Measurements from ENCODE around the gene SLC15A4. TPM values are rescaled to one million over a fixed set of nuclear protein-coding genes. Genes with fewer than 3 reads are reported as not detected.
"Not testable (repeated sequence)": the region's sequence is repeated elsewhere in the genome, so short reads cannot be mapped to it uniquely, and the experiment has no call there.

SLC15A4 gene
- total and polyA plus RNA-seq, 5 donors from 2014 or later: 1.7 to 12.4 (median 3.1) TPM

DNA sequence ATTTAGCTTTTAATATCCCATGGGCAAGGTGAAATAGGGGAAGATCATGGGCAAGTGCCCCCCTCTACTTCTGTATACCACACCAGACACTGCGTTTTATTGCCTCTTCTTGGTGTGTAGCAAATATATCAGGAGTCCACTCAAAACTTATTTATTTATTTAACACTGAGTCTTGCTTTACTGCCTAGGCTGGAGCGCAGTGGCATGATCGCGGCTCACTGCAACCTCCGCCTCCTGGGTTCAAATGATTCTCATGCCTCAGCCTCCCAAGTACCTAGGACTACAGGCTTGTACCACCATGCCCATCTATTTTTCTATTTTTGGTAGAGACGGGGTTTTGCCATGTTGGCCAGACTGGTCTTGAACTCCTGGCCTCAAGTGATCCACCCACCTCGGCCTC, 27.7 kb upstream of the SLC15A4 start:
- H3K27me3 ChIP-seq (ENCODE audit: control insufficient read depth, insufficient read depth, low read length); H3K36me3 Mint-ChIP-seq; H3K4me3 Mint-ChIP-seq; H3K4me1 Mint-ChIP-seq; H3K9me3 ChIP-seq (ENCODE audit: control insufficient read depth in 2 of 2, low read length in 2 of 2); H3K4me1 ChIP-seq (ENCODE audit: control insufficient read depth, insufficient read depth, low read length, poor library complexity, severe bottlenecking); ATAC-seq (ENCODE audit: low read depth in 2 of 2); H3K9me3 Mint-ChIP-seq; H3K27ac ChIP-seq (ENCODE audit: insufficient read depth, low read length, poor library complexity, severe bottlenecking); DNase-seq; H3K4me3 ChIP-seq (ENCODE audit: low read depth, low read length); H3K36me3 ChIP-seq (ENCODE audit: control insufficient read depth, insufficient read depth, low read length); H3K27ac Mint-ChIP-seq: not testable (repeated sequence)
- peaks cover 25% of the 10 kb centered on the region for H3K27me3 Mint-ChIP-seq

DNA sequence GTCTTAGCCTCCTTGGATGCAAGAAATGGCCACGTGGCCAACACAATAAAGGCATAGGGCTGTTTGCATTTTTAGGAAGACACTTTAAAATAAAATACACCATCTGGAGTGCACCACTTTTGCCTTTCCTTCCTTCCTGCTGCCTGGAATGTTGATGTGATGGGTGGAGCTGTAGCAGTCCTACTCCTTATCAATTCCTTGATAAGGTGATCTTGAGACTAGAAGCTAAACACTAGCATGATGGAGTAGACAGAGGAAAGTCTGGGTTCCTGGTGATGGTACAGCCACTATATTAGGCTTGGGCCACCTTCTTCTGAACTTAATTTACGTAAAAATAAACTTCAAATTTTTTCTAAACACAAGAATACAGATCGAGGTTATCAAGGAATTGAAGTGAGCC, 26.6 kb upstream of the SLC15A4 start:
- H3K36me3 Mint-ChIP-seq: no peaks in the 10 kb centered on the region
- H3K27me3 ChIP-seq (ENCODE audit: control insufficient read depth, insufficient read depth, low read length): no peaks in the 10 kb centered on the region
- no peaks in the 10 kb centered on the region for H3K9me3 Mint-ChIP-seq
- no peak overlapping the region for H3K4me3 Mint-ChIP-seq
- H3K27ac ChIP-seq (ENCODE audit: insufficient read depth, low read length, poor library complexity, severe bottlenecking): no peak overlapping the region
- DNase-seq (no peak), ATAC-seq (ENCODE audit: low read depth in 2 of 2) (no peak)
- no peaks in the 10 kb centered on the region for H3K9me3 ChIP-seq (ENCODE audit: control insufficient read depth in 2 of 2, low read length in 2 of 2)
- H3K4me1 Mint-ChIP-seq: no peaks in the 10 kb centered on the region
- peaks cover 19% of the 10 kb centered on the region for H3K27me3 Mint-ChIP-seq
- no peak overlapping the region for H3K4me3 ChIP-seq (ENCODE audit: low read depth, low read length)
- H3K36me3 ChIP-seq (ENCODE audit: control insufficient read depth, insufficient read depth, low read length): no peaks in the 10 kb centered on the region
- no peak overlapping the region for H3K27ac Mint-ChIP-seq
- no peaks in the 10 kb centered on the region for H3K4me1 ChIP-seq (ENCODE audit: control insufficient read depth, insufficient read depth, low read length, poor library complexity, severe bottlenecking)

DNA sequence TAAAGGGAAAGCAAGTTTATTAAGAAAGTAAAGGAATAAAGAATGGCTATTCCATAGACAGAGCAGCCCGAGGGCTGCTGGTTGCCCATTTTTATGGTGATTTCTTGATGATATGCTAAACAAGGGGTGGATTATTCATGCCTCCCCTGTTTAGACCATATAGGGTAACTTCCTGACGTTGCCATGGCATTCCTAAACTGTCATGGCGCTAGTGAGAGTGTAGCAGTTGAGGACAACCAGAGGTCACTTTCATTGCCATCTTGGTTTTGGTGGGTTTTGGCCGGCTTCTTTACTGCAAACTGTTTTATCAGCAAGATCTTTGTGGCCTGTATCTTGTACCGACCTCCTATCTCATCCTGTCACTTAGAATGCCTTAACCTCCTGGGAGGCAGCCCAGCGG, 26.0 kb upstream of the SLC15A4 start:
- H3K27me3 ChIP-seq (ENCODE audit: control insufficient read depth, insufficient read depth, low read length); H3K27ac Mint-ChIP-seq; H3K4me3 Mint-ChIP-seq; H3K27ac ChIP-seq (ENCODE audit: insufficient read depth, low read length, poor library complexity, severe bottlenecking); H3K4me3 ChIP-seq (ENCODE audit: low read depth, low read length); DNase-seq; H3K36me3 ChIP-seq (ENCODE audit: control insufficient read depth, insufficient read depth, low read length); H3K4me1 ChIP-seq (ENCODE audit: control insufficient read depth, insufficient read depth, low read length, poor library complexity, severe bottlenecking); ATAC-seq (ENCODE audit: low read depth in 2 of 2); H3K9me3 ChIP-seq (ENCODE audit: control insufficient read depth in 2 of 2, low read length in 2 of 2); H3K36me3 Mint-ChIP-seq; H3K9me3 Mint-ChIP-seq; H3K4me1 Mint-ChIP-seq: not testable (repeated sequence)
- peaks cover 19% of the 10 kb centered on the region for H3K27me3 Mint-ChIP-seq

DNA sequence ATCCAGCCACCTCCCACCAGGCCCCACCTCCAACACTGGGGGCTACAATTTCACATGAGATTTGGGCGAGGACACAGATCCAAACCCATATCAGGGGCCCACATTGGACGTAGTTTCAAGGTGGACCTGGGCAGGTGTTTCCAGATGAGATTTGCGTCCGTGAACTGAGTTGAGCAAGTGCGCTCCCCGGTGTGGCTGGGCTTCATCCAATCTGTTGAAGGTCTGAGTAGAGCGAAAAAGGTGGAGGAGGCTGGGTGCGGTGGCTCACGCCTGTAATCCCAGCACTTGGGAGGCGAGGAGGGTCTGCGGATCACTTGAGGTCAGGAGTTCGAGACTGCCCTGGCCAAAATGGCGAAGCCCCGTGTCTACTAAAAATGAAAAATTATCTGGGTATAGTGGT, 24.6 kb upstream of the SLC15A4 start:
- Mint-ChIP-seq H3K4me3 (no peak overlapping the region), H3K4me1 (no peaks in the 10 kb centered on the region), H3K27ac (no peak overlapping the region), H3K27me3 (peaks cover 19% of the 10 kb centered on the region), H3K9me3 (no peaks in the 10 kb centered on the region), H3K36me3 (no peaks in the 10 kb centered on the region)
- Histone ChIP-seq H3K9me3 (ENCODE audit: control insufficient read depth in 2 of 2, low read length in 2 of 2) (no peaks in the 10 kb centered on the region), H3K27ac (ENCODE audit: insufficient read depth, low read length, poor library complexity, severe bottlenecking) (no peak overlapping the region), H3K27me3 (ENCODE audit: control insufficient read depth, insufficient read depth, low read length) (no peaks in the 10 kb centered on the region), H3K4me3 (ENCODE audit: low read depth, low read length) (no peak overlapping the region), H3K4me1 (ENCODE audit: control insufficient read depth, insufficient read depth, low read length, poor library complexity, severe bottlenecking) (no peaks in the 10 kb centered on the region), H3K36me3 (ENCODE audit: control insufficient read depth, insufficient read depth, low read length) (no peaks in the 10 kb centered on the region)
- ATAC-seq (ENCODE audit: low read depth in 2 of 2) (no peak), DNase-seq (no peak)

DNA sequence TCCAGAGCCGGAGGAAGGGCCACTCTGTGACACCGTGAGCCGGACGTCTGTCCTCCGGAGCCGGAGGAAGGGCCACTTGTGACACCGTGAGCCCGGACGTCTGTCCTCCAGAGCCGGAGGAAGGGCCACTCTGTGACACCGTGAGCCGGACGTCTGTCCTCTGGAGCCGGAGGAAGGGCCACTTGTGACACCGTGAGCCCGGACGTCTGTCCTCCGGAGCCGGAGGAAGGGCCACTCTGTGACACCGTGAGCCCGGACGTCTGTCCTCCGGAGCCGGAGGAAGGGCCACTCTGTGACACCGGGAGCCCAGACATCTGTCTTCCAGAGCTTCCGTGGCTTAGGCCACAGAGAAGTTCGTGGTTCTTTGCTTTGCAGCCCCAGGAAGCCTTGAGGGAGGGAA, 22.9 kb upstream of the SLC15A4 start:
- not testable (repeated sequence) for H3K9me3 ChIP-seq (ENCODE audit: control insufficient read depth in 2 of 2, low read length in 2 of 2); H3K36me3 ChIP-seq (ENCODE audit: control insufficient read depth, insufficient read depth, low read length); H3K4me1 Mint-ChIP-seq; H3K27me3 ChIP-seq (ENCODE audit: control insufficient read depth, insufficient read depth, low read length); H3K4me1 ChIP-seq (ENCODE audit: control insufficient read depth, insufficient read depth, low read length, poor library complexity, severe bottlenecking); H3K27ac ChIP-seq (ENCODE audit: insufficient read depth, low read length, poor library complexity, severe bottlenecking); H3K9me3 Mint-ChIP-seq; H3K4me3 Mint-ChIP-seq; ATAC-seq (ENCODE audit: low read depth in 2 of 2); H3K4me3 ChIP-seq (ENCODE audit: low read depth, low read length); H3K27ac Mint-ChIP-seq; DNase-seq; H3K36me3 Mint-ChIP-seq
- H3K27me3 Mint-ChIP-seq: peaks cover 18% of the 10 kb centered on the region

DNA sequence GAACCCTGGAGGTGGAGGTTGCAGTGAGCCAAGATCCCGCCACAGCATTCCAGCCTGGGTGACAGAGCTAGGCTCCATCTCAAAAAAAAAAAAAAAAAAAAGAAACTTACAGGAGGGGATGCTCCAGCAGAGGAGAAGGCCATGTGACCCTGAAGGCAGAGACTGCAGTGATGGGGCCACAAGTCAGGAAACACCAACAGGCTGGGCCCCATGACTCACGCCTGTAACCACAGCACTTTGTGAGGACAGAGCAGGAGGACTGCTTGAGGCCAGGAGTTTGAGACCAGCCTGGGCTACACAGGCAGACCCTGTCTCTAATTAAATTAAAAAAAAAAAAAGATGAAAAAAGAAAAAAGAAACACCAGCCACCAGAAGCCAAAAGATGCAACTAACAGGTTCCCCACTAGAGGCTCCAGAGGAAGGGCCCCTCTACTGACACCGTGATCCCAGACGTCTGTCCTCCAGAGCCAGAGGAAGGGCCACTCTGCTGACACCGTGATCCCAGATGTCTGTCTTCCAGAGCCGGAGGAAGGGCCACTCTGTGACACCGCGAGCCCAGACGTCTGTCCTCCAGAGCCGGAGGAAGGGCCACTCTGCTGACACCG, 20.4 kb upstream of the SLC15A4 start:
- no peak overlapping the region for H3K4me3 Mint-ChIP-seq
- Histone ChIP-seq H3K27me3 (ENCODE audit: control insufficient read depth, insufficient read depth, low read length) (no peaks in the 10 kb centered on the region), H3K4me3 (ENCODE audit: low read depth, low read length) (no peak overlapping the region), H3K4me1 (ENCODE audit: control insufficient read depth, insufficient read depth, low read length, poor library complexity, severe bottlenecking) (no peaks in the 10 kb centered on the region), H3K36me3 (ENCODE audit: control insufficient read depth, insufficient read depth, low read length) (no peaks in the 10 kb centered on the region), H3K27ac (ENCODE audit: insufficient read depth, low read length, poor library complexity, severe bottlenecking) (no peak overlapping the region), H3K9me3 (ENCODE audit: control insufficient read depth in 2 of 2, low read length in 2 of 2) (no peaks in the 10 kb centered on the region)
- H3K27me3 Mint-ChIP-seq: peaks cover 21% of the 10 kb centered on the region
- no peaks in the 10 kb centered on the region for H3K36me3 Mint-ChIP-seq
- ATAC-seq (ENCODE audit: low read depth in 2 of 2) (no peak), DNase-seq (no peak)
- no peaks in the 10 kb centered on the region for H3K4me1 Mint-ChIP-seq
- H3K9me3 Mint-ChIP-seq: no peaks in the 10 kb centered on the region
- H3K27ac Mint-ChIP-seq: peak overlapping the region in 1 of 3 donors; percentile 43

DNA sequence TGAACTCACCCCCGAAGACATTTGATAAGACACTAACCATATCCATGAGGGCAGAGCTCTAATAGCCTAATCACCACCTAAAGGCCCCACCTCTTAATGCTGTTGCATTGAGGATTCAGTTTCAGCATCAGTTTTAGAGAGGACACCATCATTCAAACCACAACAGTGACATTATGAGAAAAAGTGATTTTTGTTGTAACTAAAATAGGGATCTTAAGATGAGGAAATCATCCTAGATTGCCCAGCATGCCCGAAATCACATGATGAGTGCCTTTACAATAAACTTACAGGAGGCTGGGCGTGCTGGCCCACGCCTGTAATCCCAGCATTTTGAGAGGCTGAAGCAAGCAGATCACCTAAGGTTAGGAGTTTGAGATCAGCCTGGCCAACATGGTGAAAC, 19.8 kb upstream of the SLC15A4 start:
- Mint-ChIP-seq H3K27me3 (peaks cover 21% of the 10 kb centered on the region), H3K36me3 (no peaks in the 10 kb centered on the region), H3K27ac (no peak overlapping the region), H3K9me3 (no peaks in the 10 kb centered on the region), H3K4me3 (no peak overlapping the region), H3K4me1 (no peaks in the 10 kb centered on the region)
- DNase-seq (no peak), ATAC-seq (ENCODE audit: low read depth in 2 of 2) (no peak)
- H3K36me3 ChIP-seq (ENCODE audit: control insufficient read depth, insufficient read depth, low read length): no peaks in the 10 kb centered on the region
- H3K9me3 ChIP-seq (ENCODE audit: control insufficient read depth in 2 of 2, low read length in 2 of 2): no peaks in the 10 kb centered on the region
- no peak overlapping the region for H3K27ac ChIP-seq (ENCODE audit: insufficient read depth, low read length, poor library complexity, severe bottlenecking)
- H3K4me3 ChIP-seq (ENCODE audit: low read depth, low read length): no peak overlapping the region
- H3K27me3 ChIP-seq (ENCODE audit: control insufficient read depth, insufficient read depth, low read length): no peaks in the 10 kb centered on the region
- no peaks in the 10 kb centered on the region for H3K4me1 ChIP-seq (ENCODE audit: control insufficient read depth, insufficient read depth, low read length, poor library complexity, severe bottlenecking)

DNA sequence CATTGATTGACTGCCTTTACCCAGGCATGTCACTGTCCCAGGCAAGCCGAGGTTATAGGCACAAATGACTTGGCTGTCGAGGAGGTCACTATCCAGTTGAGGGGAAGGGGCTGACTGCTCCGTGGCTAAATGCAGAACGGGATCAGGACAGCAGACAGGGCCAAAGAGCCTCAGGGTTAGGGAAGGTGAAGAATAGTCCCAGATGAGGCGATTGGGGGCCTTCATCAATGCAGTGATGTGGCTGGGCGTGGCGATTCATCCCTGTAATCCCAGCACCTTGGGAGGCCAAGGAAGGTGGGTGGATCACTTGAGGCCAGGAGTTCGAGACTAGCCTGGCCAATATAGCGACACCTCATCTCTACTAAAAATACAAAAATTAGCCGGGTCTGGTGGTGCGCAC, 18.8 kb upstream of the SLC15A4 start:
- Mint-ChIP-seq H3K36me3 (no peaks in the 10 kb centered on the region), H3K9me3 (no peaks in the 10 kb centered on the region), H3K4me1 (no peaks in the 10 kb centered on the region), H3K27ac (no peak overlapping the region), H3K27me3 (peaks cover 21% of the 10 kb centered on the region), H3K4me3 (no peak overlapping the region)
- no peaks in the 10 kb centered on the region for H3K36me3 ChIP-seq (ENCODE audit: control insufficient read depth, insufficient read depth, low read length)
- ATAC-seq (ENCODE audit: low read depth in 2 of 2) (no peak), DNase-seq (no peak)
- no peak overlapping the region for H3K27ac ChIP-seq (ENCODE audit: insufficient read depth, low read length, poor library complexity, severe bottlenecking)
- H3K4me1 ChIP-seq (ENCODE audit: control insufficient read depth, insufficient read depth, low read length, poor library complexity, severe bottlenecking): no peaks in the 10 kb centered on the region
- H3K9me3 ChIP-seq (ENCODE audit: control insufficient read depth in 2 of 2, low read length in 2 of 2): no peaks in the 10 kb centered on the region
- H3K27me3 ChIP-seq (ENCODE audit: control insufficient read depth, insufficient read depth, low read length): no peaks in the 10 kb centered on the region
- no peak overlapping the region for H3K4me3 ChIP-seq (ENCODE audit: low read depth, low read length)

Data from CD4-positive, CD25-positive, alpha-beta regulatory T cell (primary cell).